HG03095 (cell line): ENCODE results near the gene FBXO4.

Source experiments
- ATAC-seq: cut with Tn5 transposase; IDR thresholded peaks from one replicate; pipeline ENCODE4 v1.9.1; 2021; ENCODE audit warnings: moderate library complexity; ENCODE audit not compliant: unreplicated experiment

The FBXO4 gene, protein sequence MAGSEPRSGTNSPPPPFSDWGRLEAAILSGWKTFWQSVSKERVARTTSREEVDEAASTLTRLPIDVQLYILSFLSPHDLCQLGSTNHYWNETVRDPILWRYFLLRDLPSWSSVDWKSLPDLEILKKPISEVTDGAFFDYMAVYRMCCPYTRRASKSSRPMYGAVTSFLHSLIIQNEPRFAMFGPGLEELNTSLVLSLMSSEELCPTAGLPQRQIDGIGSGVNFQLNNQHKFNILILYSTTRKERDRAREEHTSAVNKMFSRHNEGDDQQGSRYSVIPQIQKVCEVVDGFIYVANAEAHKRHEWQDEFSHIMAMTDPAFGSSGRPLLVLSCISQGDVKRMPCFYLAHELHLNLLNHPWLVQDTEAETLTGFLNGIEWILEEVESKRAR

DNA sequence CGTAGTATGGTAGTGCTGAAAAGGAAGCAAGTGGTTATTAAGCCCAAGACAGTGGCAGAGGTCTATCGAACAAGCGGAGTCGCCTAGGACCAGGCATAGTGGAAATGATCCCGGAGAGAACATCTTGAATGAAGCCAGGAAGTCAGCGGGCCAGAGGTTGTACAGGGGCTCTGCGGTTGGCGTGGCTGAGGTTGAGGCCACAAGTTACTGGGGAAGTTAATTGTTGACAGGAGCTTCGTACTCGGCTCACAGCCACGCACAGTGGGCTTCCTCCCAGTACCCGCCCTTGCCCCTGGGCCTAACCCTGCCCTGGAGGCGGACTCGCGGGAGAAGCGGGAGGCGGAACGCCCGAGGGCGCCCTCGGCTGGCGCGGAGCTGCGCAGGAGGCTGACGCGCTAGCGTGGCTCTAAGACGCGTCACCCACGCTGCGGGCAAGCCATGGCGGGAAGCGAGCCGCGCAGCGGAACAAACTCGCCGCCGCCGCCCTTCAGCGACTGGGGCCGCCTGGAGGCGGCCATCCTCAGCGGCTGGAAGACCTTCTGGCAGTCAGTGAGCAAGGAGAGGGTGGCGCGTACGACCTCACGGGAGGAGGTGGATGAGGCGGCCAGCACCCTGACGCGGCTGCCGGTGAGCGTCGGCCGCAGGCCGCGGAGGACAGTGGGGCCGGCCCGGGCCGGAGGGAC, at the start of gene FBXO4:
TSS of gene FBXO4 (plus strand) at position 410 of the 683 bp plus-strand sequence. CDS start at position 439, 29 bp downstream.
- peak; percentile 91 for ATAC-seq

DNA sequence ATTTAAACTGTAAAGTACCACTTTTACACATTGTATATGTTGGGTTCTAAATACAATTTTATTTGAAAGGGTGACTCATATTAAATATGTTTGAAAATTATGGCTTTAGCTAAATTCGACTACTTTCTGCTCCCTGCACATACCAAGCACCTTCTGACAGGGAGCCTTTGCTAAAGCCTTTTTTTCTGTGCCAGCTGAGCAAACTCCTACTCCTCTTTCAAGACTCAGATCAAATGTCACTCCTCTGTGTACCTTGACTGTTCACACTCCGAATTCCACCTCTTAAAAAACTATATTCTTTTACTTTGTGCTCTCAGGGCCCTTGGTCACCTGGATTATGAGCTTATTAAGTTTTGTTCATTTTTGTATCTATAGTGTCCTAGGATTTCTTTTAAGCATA, 48.4 kb upstream of the FBXO4 start:
- ATAC-seq, result no peak

DNA sequence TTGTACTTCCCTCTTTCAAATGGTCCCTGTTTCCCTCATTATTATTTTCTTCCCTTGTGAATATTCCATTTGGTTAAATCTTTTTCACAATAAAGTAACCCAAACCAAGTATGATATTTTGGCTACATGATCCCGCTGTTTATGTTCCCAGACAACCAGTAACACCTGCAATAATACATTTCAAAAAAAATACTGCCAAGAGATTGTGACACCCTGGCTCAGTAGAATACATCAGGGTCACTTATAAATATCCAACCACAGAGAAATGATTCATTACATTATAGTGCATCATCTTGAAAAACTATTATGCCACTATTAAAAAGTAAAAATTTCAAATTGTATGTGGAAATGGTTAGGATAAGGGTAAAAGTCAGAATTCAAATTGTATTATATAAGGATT, 47.7 kb upstream of the FBXO4 start:
- ATAC-seq, result no peak

DNA sequence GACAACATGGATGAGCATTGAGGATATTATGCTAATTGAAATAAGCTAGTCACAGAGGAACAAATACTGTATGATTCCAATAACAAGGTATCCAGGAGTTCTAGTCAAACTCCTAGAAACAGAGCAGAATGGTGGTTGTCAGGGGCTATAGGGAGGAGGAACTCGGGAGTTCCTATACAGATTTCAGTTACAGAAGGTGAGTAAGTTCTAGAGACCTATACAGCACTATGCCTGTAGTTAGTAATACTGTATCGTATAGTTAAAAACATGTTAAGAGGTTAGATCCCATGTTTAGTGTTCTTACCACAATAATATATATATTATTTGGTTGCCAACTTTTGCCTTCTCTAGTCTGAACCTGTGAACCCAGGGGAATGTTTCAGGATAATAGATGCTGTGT, 46.9 kb upstream of the FBXO4 start:
- ATAC-seq, result no peak

DNA sequence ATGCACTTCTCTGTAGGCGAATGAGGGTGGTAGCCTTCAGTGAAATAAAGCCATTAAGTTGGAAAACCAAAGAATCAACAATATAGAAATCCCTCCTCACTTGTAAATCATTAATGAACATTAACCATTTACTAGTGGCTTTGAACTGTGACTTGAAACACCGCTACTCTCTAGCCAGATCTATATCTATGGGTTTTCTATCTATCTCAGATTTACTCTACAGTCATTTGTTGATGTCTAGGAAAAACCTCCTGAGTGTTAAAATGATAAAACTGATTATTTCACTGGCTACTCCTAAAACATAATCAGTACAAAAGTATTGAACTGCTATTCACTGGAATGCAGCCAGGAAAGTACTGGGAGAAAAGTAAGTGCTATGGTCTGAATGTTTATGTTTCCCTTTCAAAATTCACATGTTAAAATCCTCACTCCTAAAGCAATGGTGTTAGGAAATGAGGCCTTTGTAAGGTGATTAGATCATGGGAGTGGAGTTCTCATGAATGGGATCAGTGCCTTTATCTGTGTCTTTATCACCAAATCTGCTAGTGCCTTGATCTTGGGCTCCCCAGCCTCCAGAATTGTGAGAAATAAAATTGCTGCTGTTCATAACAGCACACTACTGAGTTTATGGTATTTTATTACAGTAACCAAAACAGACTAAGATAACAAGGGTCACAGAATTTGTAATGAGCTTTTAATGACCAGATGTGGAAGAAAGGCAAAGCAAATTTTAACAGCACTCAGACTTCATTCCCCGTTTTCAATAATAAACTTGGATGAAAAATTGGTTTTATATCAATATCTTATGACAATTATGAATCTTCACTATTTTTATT, 46.2 kb upstream of the FBXO4 start:
- no peak for ATAC-seq

DNA sequence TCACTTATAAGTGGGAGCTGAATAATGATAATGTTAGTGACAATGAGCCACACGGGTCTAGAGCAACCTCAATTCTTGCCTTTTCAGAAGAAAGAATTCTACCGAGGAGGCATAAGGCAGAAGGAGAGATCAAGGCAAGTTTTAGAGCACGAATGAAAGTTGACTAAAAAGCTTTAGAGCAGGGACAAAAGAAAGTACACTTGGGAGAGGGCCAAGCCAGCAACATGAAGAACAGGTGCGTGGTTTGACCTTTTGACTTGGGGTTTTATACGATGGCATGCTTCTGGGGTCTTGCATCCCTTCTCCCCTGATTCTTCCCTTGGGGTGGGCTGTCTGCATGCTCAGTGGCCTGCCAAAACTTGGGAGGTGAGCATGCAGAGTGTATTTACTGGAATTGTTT, 42.3 kb upstream of the FBXO4 start:
- ATAC-seq, result no peak

DNA sequence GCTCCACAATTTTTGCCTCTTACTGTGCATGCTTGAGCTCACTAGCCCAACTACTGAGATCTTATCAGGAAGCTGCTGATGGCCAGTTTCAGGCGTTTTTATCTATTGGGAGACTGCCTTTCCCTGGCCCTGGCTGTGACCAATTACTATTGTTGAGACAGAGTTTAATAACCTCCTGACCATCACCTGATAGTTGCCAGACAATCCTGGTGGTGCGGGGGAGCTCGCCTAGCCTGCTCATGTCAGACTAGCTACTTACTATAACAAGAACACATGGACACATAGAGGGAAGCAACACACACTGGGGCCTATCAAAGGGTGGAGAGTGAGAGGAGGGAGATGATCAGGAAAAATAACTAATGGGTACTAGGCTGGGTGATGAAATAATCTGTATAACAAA, 41.8 kb upstream of the FBXO4 start:
- ATAC-seq, result no peak

DNA sequence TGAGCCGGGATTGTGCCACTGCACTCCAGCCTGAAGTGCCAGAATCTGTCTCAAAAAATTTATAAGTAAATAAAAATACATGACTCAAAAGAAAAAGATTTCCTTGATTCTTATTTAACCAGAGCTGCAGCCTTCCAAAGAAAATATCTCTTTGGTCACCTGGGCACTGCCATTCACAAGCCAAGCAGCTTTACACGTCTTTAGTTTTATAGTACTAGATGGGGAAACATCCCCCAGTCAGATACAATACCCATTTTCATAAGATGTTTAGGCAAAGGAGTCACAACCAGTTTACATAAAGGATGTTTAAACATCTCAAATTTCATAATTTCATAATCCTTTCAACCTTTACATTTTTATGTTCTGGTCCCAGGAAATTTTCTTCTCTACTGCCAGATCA, 41.1 kb upstream of the FBXO4 start:
- no peak for ATAC-seq

DNA sequence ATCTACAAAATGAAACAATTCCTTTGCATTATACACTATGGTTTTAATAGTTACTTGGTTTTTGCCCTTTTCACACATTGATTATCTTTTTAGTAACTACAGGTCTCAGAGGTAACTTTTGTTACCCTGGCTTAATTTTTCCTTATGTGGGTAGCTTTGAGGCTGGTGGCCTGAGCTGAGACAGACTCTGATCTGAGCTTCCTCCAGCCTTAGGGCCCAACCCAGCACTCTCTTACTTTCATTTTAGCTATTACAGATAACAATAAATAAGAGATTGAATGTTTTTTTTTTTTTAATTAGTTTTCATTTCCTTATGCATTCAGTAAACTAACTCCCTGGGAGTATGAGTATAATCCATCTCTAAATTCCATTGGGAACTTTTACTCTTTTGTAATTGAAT, 39.8 kb upstream of the FBXO4 start:
- ATAC-seq, result no peak

DNA sequence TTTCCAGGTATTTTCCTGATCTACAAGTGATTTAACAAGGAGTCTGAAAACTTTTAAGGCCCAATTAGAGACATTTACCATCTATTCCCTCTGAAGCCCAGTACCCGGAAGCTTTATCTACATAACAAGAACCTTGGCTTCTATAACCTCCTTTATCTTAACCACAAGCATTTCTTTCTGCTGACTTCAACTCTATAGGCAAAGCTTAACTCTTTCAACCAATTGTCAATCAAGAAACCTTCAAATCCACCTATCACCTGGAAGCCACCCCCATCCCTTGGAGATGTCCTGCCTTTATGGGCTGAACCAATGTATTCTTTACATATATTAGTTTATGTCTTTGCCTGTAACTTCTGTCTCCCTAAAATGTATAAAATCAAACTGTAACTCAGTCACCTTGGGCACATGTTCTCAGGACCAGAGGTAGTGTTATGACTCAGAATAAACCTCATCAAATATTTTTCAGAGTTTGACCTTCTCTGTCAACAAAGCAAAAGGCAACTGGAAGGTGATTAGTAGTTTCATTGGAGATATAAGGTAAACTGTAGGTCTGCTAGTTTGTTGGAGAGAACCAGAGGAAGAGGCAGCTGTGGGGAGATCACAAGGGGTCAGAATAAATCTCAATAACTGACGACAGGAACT, 33.9 kb upstream of the FBXO4 start:
- ATAC-seq, result no peak

DNA sequence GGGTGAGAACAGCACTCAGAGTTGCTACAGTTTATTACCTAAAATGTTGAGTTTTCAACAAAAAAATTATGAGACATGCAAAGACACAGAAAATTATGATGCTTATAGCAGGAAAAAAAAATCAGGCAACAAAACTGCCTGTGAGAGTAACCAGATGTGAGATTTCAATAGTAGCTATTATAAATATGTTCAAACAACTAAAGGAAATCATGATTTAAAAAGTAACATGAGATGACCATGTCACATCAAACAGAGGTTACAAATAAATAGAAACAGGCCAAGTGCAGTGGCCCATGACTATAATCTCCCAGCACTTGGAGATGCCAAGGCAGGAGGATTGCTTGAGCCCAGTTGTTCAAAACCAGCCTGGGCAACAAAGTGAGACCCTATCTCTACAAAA, 33.0 kb upstream of the FBXO4 start:
- no peak for ATAC-seq

DNA sequence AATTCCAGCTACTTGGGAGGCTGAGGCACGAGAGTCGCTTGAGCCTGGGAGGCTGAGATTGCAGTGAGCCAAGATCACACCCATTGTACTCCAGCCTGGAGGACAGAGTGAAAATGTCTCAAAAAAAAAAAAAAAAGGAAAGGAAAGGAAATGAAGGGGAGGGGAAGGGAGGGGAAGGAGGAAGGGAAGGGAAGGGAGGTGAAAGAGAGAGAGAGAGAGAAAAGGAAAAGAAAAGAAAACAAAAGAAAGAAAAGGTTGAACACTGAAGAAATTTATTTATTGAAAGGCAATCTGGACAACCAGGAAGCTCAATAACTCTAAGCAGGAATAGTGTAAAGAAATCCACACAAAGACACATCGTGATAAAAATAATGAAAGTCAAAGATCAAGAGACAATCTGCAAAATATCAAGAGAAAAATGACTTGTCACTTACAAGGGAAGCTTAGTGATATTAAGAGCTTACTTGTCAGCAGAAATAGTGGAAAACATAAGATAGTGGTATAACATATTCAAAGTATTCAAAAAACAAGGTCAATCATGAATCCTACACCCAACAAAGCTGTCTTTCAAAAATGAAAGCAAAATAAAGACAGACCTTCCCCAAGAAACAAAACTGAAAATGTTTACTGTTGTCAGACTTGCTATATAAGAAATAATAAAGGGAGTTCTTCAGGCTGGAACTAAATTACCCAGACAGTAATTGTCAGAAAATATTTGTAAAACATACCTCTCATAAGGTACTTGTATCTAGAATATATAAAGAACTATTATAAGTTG, 31.8 kb upstream of the FBXO4 start:
- ATAC-seq, result peak; percentile 81

DNA sequence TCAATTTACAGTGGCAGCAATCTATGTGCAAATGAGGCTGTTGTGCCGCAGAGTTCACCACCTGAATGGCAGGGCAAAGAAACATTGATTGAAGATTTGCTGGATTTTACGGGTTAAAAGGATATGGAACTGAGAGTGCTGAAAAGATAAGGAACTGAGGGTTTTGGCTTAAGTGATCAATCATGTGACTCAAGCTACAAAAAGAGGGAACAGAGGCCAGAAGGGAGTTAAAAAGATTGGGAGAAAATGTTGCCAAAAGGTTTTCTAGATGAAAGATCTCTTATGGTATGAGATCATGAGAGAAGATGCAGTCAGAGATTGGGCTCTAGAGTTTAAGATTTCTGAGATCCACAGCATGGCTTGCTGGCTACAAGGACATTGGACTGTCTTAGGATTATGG, 28.9 kb upstream of the FBXO4 start:
- ATAC-seq, result no peak

DNA sequence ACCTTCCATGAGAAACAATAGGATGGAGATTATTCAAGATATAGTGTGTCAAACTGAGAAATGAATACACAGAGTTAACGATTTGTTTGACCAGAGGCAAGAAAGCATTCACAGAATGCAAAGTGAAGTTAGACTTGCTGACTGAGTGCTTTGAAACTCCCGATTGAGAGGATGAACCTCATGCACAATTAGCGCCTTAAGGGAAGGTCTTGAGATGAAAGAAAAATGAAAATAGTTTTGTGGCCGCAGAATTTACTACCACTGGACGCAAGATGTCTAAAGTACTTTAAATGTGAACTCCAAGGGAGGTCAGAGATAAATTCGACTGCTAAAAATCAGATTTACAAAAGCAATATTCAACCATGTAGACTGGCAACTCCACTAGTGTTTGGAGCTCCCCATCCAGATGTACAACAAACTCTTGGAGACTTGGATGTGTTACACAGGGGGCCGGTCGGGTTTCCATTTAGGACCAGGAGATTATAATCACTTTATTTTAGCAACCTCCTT, 21.6 kb upstream of the FBXO4 start:
- no peak for ATAC-seq

DNA sequence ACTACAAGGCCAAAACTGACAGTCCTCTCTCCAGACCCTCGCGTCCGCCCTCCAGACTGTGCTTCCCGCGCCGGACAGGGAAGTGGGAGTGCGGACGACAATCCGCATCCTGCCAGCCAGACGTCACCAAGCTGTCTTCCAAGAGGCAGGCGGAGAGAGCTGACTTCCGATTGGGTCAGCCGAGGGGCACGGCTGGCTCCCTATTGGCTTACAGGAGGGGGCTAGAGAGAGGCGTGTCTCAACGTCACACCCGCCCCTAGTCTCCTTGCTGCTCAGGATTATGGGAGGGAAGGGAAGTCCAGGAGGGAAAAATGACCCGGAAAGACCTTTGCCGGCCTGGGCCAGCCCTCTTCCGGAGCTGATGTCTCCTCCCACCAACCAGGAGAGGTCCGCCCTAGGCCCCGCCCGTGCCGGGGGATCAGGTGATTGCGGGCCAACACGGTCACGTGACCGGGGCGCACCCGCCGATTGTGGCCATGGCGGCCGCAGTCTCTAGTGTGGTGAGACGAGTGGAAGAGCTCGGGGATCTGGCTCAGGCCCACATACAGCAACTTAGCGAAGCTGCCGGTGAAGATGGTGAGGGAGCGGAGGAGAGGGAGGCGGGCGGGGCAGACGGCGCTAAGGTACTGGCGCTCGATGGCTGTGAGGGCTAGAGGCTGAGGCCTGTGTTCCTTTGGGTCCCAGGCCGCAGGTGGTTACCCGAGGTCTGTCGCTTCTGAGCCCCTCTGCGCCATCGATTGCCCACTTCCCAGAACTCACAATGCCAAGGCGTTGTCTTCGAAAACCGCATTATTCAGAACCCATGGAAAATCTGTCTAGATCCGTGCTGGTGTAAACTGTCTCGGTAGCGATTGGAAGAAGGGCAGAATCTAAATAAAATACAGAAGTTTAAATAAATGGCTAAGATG, 20.9 kb upstream of the FBXO4 start, which contains the start of gene RIMOC1:
TSS of gene RIMOC1 (plus strand) at position 453 of the 908 bp plus-strand sequence. CDS start at position 477, 24 bp downstream.
- ATAC-seq, result peak; percentile 99

DNA sequence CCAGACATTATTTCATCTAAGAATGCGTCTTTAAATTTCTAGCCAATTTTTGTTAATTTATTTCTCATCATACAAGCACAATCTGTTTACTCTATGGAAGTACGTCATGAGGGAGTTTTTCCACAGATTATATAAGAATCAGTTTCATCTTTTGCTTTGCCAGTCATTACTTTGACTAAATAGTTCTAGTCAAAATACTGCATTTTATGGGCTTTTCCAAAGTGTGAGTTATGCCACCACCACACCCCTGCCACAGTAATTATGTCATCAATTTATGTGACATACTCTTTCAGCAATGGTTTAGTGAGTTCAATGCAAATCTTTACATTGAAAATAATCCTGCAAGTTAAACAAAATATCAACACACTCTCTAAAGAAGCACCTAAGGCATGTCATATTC, 18.9 kb upstream of the FBXO4 start:
- ATAC-seq, result no peak

DNA sequence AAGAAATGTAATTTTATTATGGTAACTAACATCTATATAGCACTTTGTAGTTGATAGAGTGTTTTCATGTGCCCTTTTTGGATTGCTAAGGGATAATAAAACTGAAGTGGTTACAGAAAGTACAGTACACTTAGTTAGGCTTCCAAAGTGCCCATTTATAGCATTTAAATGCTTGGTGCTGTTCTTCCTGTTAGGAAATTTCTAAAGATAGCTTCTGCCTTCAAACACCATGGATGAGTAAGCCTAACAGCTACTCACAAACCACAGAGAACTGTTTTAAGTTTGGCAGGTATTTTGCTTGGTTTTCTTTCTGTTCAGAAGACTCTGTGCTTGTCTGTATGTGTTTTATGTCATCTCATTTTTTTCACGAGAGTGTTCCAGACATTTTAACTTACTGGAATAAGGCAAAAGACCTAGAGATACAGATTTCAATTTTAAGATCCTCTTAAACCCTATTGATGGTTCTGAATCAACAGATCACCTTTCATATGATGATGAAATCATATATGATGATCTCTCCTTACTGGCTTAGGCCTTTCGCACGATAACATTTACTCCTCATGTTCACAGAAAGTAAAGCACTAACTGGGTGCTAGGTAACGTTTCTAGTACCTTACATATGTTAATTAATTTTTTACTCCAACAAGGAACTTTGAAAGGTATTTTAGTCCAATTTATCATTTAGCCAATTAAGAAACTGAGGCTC, 16.6 kb upstream of the FBXO4 start:
- no peak for ATAC-seq

DNA sequence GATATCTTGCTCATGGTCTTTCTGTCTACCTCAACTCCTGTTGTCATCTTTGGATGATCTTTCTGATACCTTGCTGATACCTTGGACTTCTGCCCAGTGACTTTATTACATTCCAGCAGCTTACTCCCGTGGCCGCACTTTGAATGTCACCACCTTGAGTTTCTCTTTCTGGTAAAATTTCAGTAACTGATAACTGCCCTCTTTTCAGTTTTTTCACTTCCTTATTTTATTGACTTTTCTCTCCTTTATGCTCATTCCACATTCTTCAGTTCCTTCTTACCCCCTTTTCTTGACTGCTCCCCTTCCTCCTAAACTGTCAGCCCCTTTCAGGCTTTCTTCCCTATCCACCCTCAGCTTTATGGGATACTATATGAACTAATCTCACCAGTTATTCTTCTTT, 7.0 kb upstream of the FBXO4 start:
- no peak for ATAC-seq
